ENCODE measurements around the gene GOLGA8B.
"Not testable (repeated sequence)": the region's sequence is repeated elsewhere in the genome, so short reads cannot be mapped to it uniquely, and the experiment has no call there.

Gene GOLGA8B

DNA sequence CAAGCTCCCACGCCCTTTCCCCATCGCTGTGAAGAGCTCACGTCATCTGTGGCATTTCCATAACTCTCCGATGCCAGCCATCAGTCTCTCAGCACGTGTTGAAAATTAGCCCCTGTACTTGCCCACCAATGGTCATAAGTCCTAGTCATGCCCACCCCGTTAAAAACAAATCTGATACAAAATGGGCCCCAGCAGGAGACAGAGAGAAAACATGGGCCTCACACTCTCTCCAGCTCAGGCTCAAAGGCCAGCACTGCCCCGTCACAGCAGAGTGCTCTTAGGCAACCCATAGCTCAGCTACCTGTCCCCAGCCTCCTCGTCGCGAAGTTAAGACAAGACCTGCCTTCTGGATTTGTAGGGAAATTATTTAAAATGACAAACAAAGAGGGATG lies 5.2 kb downstream of the GOLGA8B start:
- DNase-seq (ENCODE audit: low spot score) = no peak
- TF ChIP-seq, protein P1, sequence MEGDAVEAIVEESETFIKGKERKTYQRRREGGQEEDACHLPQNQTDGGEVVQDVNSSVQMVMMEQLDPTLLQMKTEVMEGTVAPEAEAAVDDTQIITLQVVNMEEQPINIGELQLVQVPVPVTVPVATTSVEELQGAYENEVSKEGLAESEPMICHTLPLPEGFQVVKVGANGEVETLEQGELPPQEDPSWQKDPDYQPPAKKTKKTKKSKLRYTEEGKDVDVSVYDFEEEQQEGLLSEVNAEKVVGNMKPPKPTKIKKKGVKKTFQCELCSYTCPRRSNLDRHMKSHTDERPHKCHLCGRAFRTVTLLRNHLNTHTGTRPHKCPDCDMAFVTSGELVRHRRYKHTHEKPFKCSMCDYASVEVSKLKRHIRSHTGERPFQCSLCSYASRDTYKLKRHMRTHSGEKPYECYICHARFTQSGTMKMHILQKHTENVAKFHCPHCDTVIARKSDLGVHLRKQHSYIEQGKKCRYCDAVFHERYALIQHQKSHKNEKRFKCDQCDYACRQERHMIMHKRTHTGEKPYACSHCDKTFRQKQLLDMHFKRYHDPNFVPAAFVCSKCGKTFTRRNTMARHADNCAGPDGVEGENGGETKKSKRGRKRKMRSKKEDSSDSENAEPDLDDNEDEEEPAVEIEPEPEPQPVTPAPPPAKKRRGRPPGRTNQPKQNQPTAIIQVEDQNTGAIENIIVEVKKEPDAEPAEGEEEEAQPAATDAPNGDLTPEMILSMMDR (IDR thresholded peaks at IDR 0.05; ENCODE audit: borderline replicate concordance, control extremely low read depth, extremely low read depth, insufficient read depth, missing control alignments) = no peak
- in situ Hi-C loops (cut with MboI; ENCODE audit: low sequenced_read_pairs, unreplicated experiment) = loop anchor here (25.0 kb wide), 4 partner anchors 116 to 491 kb away; partner anchors contain the start of genes EMC4 and LPCAT4

DNA sequence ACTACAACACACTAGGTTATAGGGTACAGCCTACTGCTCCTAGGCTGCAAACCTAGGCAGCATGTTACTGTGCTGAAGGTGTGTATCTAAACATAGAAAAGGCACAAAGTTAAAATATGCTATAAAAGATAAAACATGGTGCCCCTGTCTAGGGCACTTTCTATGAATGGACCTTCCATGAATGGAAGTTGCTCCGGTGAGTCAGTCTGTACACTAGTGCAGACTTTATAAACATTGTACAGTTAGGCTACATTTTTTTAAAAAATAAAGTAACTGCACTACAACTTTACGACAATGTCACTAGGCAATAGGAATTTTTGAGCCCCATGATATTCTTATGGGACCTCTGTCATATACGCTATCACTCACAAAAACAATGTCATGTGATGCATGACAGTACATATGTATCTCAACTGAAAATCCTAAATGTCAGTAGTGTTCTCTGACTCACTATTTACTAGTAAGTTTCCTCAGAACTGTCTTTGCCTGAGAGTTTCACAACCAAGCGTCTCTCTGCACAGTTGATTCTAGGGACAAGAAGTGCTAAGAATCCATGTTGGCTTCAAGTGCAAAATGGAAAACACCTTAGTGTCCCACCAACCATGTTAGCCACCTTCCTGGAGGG lies 5.7 kb downstream of the GOLGA8B start:
- in situ Hi-C loops (cut with MboI; ENCODE audit: low sequenced_read_pairs, unreplicated experiment) = loop anchor here (25.0 kb wide), 4 partner anchors 115 to 490 kb away; partner anchors contain the start of genes EMC4 and LPCAT4
- not testable (repeated sequence) for DNase-seq (ENCODE audit: low spot score)

DNA sequence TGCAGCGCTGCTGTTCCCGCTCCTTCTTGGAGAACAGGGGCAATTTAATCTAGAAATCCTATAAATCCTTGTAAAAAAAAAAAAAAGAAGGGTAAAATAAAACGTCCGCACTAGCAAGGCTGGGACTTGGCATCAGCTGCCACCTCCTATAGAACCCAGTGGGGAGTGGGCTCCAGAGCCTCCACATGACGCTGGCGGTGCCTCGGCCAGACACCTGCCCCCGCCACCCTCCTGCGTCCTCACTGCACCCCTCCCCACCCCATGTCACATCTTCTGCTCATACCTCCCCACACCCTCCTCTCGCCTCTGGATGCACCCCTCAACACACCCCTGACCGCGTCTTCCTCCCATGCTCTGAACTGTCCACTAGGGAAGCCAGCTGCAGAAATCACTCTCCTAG lies 8.4 kb downstream of the GOLGA8B start:
- DNase-seq (ENCODE audit: low spot score) = not testable (repeated sequence)
- in situ Hi-C loops (cut with MboI; ENCODE audit: low sequenced_read_pairs, unreplicated experiment) = loop anchor here (25.0 kb wide), 4 partner anchors 113 to 488 kb away; partner anchors contain the start of genes EMC4 and LPCAT4

DNA sequence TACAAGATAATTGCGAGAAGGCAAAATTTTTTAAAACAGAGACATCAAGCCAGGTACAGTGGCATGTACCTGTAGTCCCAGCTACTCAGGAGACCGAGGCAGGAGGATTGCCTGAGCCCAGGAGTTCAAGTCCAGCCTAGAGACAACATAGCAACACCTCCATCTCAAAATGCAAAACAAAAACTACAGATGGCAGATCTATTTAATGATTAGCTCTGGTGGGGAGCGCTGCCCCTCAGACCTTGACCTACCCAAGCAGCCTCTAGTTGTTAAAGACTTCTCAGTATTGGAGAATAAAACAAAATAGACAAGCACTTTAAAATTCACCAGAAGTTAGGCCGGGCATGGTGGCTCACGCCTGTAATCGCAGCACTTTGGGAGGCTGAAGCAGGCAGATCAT lies 10.5 kb downstream of the GOLGA8B start:
- DNase-seq (ENCODE audit: low spot score); in situ Hi-C loops (cut with MboI; ENCODE audit: low sequenced_read_pairs, unreplicated experiment): not testable (repeated sequence)

DNA sequence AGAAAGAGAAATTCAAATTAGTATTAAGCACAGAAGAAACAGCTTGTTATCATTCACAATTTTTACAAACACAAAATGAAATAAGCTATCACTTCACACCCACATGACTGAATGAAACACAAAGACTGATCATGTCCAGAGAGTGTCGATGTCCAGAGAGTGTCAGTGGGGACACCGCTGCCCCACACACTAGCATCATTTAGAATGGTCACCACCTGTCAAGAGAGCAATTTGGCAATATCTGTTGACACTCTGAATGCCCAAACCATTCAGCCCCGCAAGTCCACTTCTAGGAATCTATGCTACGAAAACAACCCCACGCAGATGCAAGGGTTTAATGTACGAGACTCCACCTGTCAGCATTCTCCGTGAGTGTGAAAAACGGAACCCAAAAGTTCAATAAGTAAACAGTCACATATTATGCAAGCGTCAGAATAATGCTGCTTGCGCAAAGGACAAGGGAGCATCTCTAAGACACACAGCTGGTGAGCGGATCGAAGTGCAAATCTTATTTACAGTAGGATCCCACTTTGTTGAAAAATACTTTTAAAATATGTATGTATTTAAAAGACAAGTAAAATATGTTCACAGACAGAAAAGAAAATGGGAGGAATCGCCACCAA lies 11.3 kb downstream of the GOLGA8B start:
- DNase-seq (ENCODE audit: low spot score); in situ Hi-C loops (cut with MboI; ENCODE audit: low sequenced_read_pairs, unreplicated experiment): not testable (repeated sequence)

DNA sequence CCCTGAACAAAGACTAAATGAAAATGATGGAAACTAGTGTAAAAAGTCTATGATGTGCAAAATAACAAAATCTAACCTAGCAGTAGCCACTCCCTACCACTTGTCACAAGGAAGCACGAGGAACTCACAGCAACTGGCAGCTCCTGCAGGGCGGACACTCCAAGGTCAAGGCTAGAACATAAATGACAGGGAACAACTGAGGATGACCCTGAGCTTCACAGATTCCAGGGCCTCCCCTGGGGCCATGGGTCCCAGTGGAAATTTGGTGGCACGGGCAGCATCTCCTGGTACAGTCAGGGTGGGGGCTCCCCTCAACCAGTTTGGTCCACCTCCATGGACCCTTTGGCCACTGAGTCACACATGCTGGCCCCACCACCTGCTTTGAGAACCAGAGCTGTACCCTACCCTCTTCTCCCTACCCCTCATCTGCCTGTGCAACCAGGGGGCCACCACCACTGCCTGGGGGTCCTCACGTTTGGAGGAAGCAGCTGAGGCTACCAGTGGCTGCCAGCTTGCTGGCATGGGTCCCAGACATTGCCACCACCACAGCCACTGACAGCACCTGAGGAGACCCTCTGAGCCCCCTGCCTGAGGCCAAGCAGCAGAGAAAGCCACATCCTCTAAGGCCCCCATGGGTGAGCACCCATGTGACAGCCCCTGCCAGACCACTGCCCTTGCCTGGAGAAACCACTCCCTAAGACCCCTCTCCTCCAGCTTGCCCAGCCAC lies 13.6 kb downstream of the GOLGA8B start:
- DNase-seq (ENCODE audit: low spot score); in situ Hi-C loops (cut with MboI; ENCODE audit: low sequenced_read_pairs, unreplicated experiment): not testable (repeated sequence)

GRCh38 chr15:34567174-34567573 lies 16.3 kb downstream of the GOLGA8B start:
- DNase-seq (ENCODE audit: low spot score); in situ Hi-C loops (cut with MboI; ENCODE audit: low sequenced_read_pairs, unreplicated experiment): not testable (repeated sequence)

GRCh38 chr15:34564711-34565110 lies 18.7 kb downstream of the GOLGA8B start:
- DNase-seq (ENCODE audit: low spot score); in situ Hi-C loops (cut with MboI; ENCODE audit: low sequenced_read_pairs, unreplicated experiment): not testable (repeated sequence)

DNA sequence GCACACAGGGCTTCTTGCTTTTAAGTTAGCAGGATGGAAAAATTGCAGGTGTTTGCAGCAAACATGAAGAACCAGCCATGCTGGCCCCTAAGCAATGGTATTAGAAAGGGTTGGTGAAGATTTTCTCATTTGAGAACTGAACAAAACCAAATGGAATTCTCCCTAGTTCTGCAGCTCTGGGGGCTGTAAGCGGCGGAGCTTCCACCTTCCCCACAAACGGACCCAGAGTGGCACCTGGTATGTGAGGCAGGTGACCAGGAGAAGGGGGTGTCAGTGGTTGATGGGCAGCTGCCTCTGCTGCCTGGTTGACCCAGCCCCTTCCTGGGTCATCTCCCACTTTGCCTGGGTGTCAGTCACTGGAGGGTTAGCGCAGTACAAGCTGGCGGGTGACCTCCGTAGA lies 22.6 kb downstream of the GOLGA8B start:
- in situ Hi-C loops (cut with MboI; ENCODE audit: low sequenced_read_pairs, unreplicated experiment); DNase-seq (ENCODE audit: low spot score): not testable (repeated sequence)

DNA sequence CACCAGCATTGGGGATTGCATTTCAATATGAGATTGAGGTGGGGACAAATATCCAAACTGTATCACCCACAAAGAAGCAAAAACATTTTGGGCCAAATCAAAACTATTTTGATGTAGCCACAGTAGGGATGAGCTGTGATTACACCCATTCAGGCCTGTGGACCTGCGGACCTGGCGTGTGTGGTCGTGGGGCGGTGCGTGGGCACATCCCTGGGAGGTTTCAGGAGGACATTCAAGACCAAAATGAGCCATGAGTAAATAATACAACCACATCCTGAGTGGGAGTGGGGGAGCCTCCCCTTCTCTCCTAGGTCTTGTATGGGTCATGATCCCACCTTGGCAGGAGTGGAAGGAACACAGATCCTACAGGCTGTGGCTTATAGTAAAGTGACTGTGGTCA lies 23.7 kb downstream of the GOLGA8B start:
- DNase-seq (ENCODE audit: low spot score); in situ Hi-C loops (cut with MboI; ENCODE audit: low sequenced_read_pairs, unreplicated experiment): not testable (repeated sequence)

GRCh38 chr15:34555162-34555561 lies 28.3 kb downstream of the GOLGA8B start:
- DNase-seq (ENCODE audit: low spot score); in situ Hi-C loops (cut with MboI; ENCODE audit: low sequenced_read_pairs, unreplicated experiment): not testable (repeated sequence)

GRCh38 chr15:34554716-34555115 lies 28.7 kb downstream of the GOLGA8B start:
- DNase-seq (ENCODE audit: low spot score); in situ Hi-C loops (cut with MboI; ENCODE audit: low sequenced_read_pairs, unreplicated experiment): not testable (repeated sequence)

- DNase-seq (ENCODE audit: low spot score); in situ Hi-C loops (cut with MboI; ENCODE audit: low sequenced_read_pairs, unreplicated experiment): not testable (repeated sequence)
These were observed 29.3 kb downstream of the GOLGA8B start for GRCh38 chr15:34554126-34554525.

DNA sequence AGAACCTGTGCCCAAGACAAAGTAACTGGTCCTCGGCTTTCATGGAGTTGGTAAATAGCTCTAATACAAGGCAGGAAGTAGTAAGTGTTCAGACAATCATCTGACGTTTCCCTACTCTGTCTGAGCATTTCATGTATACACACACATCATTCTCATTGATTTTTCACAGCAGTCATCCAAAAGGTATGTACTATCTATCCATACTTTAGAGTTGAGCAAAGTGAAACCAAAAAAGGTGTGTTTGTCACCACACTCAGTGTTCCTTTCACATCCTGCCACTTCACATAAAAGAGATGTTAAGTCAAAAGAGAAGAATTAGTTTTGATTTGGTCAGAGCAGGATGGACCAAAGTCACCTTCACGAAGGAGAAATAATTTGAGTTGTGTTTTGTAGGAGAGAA lies 33.3 kb downstream of the GOLGA8B start:
- in situ Hi-C loops (cut with MboI; ENCODE audit: low sequenced_read_pairs, unreplicated experiment) = not testable (repeated sequence)

GRCh38 chr15:34549381-34549809 lies 34.1 kb downstream of the GOLGA8B start:
- DNase-seq (ENCODE audit: low spot score); in situ Hi-C loops (cut with MboI; ENCODE audit: low sequenced_read_pairs, unreplicated experiment): not testable (repeated sequence)

More for the DNA sequence above, 33.3 kb downstream of the GOLGA8B start:
- not testable (repeated sequence) for DNase-seq (ENCODE audit: low spot score)

DNA sequence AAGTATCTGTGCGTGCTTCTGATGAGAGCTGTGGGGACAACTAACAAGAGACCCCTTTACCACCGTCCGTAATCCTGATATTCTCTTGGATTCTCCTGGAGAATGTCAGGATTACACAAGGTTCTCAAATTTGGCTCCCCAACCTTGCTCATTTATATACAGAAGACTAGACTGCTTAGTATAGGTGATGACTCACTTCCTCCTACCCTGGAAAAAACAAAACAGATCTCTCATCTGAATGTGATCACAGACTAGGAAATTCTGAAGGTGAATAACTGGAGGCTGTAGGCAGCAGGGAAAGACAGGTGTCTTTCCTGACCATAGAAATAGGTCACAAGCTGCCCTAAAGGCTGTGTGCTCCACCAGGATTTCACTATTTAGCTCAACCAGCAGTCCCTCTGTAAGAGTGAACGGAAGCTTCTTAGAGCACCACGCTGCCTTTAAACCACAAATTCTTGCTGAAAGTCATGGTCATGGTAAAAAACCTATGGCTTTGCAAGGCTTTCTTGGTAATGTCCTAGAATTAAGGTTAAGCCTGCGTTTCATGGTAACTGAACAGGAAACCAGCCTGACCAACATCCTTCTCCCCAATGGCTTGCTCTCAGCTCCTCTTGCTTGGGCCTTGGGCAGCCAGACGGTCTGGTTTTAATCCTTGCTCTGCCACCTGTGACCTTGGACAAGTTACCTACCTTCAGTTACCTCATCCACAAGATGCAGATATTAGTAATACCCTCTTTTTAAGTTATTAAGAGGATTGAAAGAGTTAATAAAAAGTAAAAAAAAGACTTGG lies 39.4 kb downstream of the GOLGA8B start:
- in situ Hi-C loops (cut with MboI; ENCODE audit: low sequenced_read_pairs, unreplicated experiment); DNase-seq (ENCODE audit: low spot score): not testable (repeated sequence)

- DNase-seq (ENCODE audit: low spot score); in situ Hi-C loops (cut with MboI; ENCODE audit: low sequenced_read_pairs, unreplicated experiment): not testable (repeated sequence)
These were observed 47.6 kb downstream of the GOLGA8B start for GRCh38 chr15:34535857-34536256.
